Measurements from ENCODE around the gene SAFB. TPM values are rescaled to one million over a fixed set of nuclear protein-coding genes. Genes with fewer than 3 reads are reported as not detected.
"Not testable (repeated sequence)": the region's sequence is repeated elsewhere in the genome, so short reads cannot be mapped to it uniquely, and the experiment has no call there.

The SAFB gene
- total RNA-seq, 1 donor from 2014 or later, result 87.1 TPM

DNA sequence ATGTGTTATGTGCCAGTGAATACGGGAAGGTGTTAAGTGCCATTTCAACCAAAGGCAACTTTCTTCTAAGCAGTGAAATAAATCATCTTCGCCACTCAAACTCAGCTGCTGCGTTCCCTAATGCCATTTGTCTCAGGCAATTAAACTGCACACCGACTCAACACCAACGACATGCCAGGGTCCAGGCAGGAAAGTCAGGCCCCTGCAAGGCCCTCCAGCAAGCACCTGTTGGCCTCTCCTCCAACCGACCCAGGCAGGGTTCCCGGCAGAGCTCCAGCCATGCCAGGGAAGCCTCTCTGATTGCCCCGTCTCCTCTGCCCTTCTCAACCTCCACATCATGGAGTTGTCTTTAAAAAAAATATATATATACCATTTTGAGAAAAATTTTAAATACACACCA is 22.1 kb upstream of the SAFB start:
- TF ChIP-seq, protein P1, sequence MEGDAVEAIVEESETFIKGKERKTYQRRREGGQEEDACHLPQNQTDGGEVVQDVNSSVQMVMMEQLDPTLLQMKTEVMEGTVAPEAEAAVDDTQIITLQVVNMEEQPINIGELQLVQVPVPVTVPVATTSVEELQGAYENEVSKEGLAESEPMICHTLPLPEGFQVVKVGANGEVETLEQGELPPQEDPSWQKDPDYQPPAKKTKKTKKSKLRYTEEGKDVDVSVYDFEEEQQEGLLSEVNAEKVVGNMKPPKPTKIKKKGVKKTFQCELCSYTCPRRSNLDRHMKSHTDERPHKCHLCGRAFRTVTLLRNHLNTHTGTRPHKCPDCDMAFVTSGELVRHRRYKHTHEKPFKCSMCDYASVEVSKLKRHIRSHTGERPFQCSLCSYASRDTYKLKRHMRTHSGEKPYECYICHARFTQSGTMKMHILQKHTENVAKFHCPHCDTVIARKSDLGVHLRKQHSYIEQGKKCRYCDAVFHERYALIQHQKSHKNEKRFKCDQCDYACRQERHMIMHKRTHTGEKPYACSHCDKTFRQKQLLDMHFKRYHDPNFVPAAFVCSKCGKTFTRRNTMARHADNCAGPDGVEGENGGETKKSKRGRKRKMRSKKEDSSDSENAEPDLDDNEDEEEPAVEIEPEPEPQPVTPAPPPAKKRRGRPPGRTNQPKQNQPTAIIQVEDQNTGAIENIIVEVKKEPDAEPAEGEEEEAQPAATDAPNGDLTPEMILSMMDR (IDR thresholded peaks at IDR 0.05), result no peak
- H3K4me3 ChIP-seq, result no peak overlapping the region
- H3K27me3 ChIP-seq (ENCODE audit: low read depth), result no peaks in the 10 kb centered on the region
- DNase-seq (no peak), ATAC-seq (no peak)
- intact Hi-C loops (cut with DNase I), result no loop called here
- peaks cover 99% of the 10 kb centered on the region for H3K36me3 ChIP-seq
- H3K9me3 ChIP-seq, result no peaks in the 10 kb centered on the region
- no peaks in the 10 kb centered on the region for H3K4me1 ChIP-seq
- H3K27ac ChIP-seq, result no peak overlapping the region

DNA sequence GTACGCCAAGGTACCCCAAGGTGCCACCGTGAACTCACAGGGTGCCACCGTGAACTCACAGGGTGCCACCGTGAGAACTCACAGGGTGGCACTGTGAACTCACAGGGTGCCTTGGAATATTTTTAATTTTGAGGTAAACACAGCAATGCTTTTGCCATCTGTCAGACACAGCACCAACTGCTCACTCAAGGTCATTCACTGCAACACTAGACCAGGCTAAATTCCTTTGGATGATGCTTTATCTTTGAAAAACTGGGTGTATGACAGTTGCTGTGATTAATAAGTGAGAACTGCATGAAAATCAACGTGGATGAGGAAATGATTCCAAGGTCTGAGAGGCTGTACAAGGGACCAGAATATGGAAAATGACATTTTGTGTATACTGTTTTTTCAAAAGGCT is 19.3 kb upstream of the SAFB start:
- Histone ChIP-seq H3K9me3 (no peaks in the 10 kb centered on the region), H3K36me3 (peaks cover 99% of the 10 kb centered on the region), H3K27me3 (ENCODE audit: low read depth) (no peaks in the 10 kb centered on the region), H3K27ac (no peak overlapping the region), H3K4me3 (no peak overlapping the region), H3K4me1 (no peaks in the 10 kb centered on the region)
- TF ChIP-seq, protein P1 (IDR thresholded peaks at IDR 0.05), result no peak
- DNase-seq (no peak), ATAC-seq (no peak)
- intact Hi-C loops (cut with DNase I), result no loop called here

DNA sequence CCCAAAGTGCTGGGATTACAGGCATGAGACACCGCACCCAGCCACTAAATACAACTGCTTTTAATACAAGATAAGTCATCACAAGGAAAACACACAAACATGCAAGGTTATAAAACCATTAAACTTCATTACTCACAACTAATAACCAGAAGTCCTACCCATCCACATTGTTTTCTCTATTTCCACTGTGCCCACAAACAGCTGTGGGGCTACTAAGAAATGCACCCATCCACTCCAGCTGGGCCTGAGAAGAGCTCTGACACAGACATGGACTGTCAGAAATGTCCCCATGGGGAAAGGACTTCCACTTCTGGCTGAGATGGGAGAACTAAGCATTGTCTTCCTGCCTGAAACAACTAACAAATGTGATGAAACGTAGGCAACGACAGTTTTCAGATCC is 17.5 kb upstream of the SAFB start:
- no peaks in the 10 kb centered on the region for H3K27me3 ChIP-seq (ENCODE audit: low read depth)
- DNase-seq (no peak), ATAC-seq (no peak)
- no peak overlapping the region for H3K4me3 ChIP-seq
- H3K4me1 ChIP-seq, result no peaks in the 10 kb centered on the region
- H3K27ac ChIP-seq, result no peak overlapping the region
- peaks cover 99% of the 10 kb centered on the region for H3K36me3 ChIP-seq
- intact Hi-C loops (cut with DNase I), result no loop called here
- H3K9me3 ChIP-seq, result no peaks in the 10 kb centered on the region
- TF ChIP-seq, protein P1 (IDR thresholded peaks at IDR 0.05), result no peak

DNA sequence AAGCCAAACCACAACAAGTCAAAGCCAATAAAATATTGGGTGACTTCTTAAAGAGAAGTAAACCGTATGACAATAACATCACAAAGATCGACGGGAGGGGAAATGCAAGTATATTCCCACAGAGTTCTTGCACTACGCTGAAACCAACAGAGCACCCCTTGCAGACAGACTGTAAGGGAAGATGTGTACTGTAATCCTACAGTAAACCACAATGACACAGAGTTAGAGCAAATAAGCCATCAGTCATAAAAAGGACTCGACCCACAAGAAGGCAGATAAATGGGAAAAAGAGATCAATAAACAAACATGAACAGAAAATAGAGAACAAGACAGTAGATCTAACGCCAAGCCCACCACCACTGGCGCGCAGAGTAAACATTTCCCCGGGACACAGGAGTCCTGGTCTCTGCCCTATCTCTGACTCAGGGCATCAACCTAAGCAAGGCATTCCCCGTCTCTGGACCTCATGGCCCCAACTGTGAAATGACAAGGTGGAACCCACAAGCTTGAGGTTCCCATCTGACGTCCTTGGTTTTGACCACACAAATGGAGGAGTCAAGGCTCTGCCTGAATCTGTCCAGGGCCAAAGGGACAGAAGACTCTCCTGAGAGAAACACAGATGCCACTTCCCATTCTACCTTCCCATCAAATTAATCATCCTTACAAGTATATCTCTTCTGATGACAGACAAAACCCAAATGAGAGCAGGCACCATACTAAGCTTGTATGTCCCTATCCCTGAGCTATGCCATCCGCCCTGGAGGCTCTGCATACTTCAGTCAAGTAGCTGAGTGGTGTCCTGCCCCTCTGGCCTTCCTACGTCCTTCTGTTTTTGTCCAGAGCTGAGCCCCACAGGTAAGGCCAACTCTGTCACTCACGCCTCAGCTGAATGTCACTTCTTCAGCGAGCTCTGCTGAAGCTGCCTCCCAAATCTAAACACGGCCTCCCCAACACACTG is 15.3 kb upstream of the SAFB start:
- TF ChIP-seq, protein P1 (IDR thresholded peaks at IDR 0.05), result no peak
- DNase-seq (no peak), ATAC-seq (no peak)
- H3K4me3 ChIP-seq, result no peak overlapping the region
- H3K27ac ChIP-seq, result no peak overlapping the region
- intact Hi-C loops (cut with DNase I), result no loop called here
- H3K4me1 ChIP-seq, result no peaks in the 10 kb centered on the region
- H3K27me3 ChIP-seq (ENCODE audit: low read depth), result no peaks in the 10 kb centered on the region
- H3K36me3 ChIP-seq, result peaks cover 92% of the 10 kb centered on the region
- H3K9me3 ChIP-seq, result no peaks in the 10 kb centered on the region

DNA sequence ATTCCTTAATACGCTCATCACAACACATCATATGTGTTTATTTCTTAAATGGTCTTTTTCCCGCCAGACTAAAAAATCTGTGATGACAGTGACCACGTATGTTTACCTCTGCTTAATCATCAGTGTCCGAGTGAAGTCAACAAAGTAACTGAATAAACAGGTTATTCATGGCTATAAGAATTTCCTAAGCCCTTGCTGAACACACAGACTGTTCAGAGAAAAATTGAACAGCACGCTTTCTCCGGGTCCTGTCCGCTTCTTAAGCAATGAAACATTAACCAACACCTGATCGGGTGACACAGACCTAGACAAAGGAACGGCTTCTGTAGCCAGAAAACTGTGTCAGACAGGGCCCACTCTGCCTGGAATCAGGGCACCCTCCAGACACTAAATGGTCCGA is 14.6 kb upstream of the SAFB start:
- H3K36me3 ChIP-seq, result peaks cover 92% of the 10 kb centered on the region
- no peak overlapping the region for H3K4me3 ChIP-seq
- no peak overlapping the region for H3K27ac ChIP-seq
- no peak for DNase-seq
- TF ChIP-seq, protein P1 (IDR thresholded peaks at IDR 0.05), result no peak
- no peaks in the 10 kb centered on the region for H3K9me3 ChIP-seq
- no peaks in the 10 kb centered on the region for H3K27me3 ChIP-seq (ENCODE audit: low read depth)
- intact Hi-C loops (cut with DNase I), result no loop called here
- no peaks in the 10 kb centered on the region for H3K4me1 ChIP-seq
- no peak for ATAC-seq

DNA sequence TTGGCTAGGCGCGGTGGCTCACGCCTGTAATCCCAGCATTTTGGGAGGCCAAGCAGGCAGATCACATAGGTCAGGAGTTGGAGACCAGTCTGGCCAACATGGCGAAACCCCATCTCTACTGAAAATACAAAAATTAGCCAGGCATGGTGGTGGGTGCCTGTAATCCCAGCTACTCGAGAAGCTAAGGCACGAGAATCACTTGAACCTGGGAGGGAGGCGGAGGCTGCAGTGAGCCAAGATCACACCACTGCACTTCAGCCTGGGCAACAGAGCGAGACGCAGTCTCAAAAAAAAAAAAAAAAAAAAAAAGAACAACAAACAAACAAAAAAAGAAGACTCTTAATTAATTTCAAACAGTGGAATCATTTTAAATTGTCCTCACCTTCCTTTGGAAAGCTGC is 14.1 kb upstream of the SAFB start:
- intact Hi-C loops (cut with DNase I); H3K27me3 ChIP-seq (ENCODE audit: low read depth); H3K9me3 ChIP-seq; ATAC-seq; DNase-seq; H3K27ac ChIP-seq; H3K4me1 ChIP-seq; H3K4me3 ChIP-seq: not testable (repeated sequence)
- peaks cover 92% of the 10 kb centered on the region for H3K36me3 ChIP-seq

All from lower lobe of right lung (tissue), 2 donors.